HG03378 (cell line): ENCODE results near the gene IPO8.
"Not testable (repeated sequence)": the region's sequence is repeated elsewhere in the genome, so short reads cannot be mapped to it uniquely, and the experiment has no call there.

Experiments
- ATAC-seq: cut with Tn5 transposase; IDR thresholded peaks from one replicate; pipeline ENCODE4 v1.9.1; 2021; ENCODE audit warnings: mild to moderate bottlenecking, moderate library complexity; ENCODE audit not compliant: unreplicated experiment

IPO8 gene

GRCh38 chr12:30610718-30611117 lies 85.0 kb downstream of the IPO8 start:
- no peak for ATAC-seq

GRCh38 chr12:30609819-30610218 lies 85.8 kb downstream of the IPO8 start:
- ATAC-seq, result not testable (repeated sequence)

GRCh38 chr12:30604302-30604701 lies 91.4 kb downstream of the IPO8 start:
- ATAC-seq, result not testable (repeated sequence)

GRCh38 chr12:30603129-30603528 lies 92.5 kb downstream of the IPO8 start:
- no peak for ATAC-seq

GRCh38 chr12:30602678-30603077 lies 93.0 kb downstream of the IPO8 start:
- ATAC-seq, result no peak

- ATAC-seq, result no peak
These were observed 96.1 kb downstream of the IPO8 start for GRCh38 chr12:30599608-30600007.

GRCh38 chr12:30598889-30599288 lies 96.8 kb downstream of the IPO8 start:
- ATAC-seq, result no peak

- no peak for ATAC-seq
These were observed 99.9 kb downstream of the IPO8 start for GRCh38 chr12:30595742-30596141.

GRCh38 chr12:30594509-30594908 lies 101.2 kb downstream of the IPO8 start:
- no peak for ATAC-seq

- ATAC-seq, result not testable (repeated sequence)
These were observed 107.1 kb downstream of the IPO8 start for GRCh38 chr12:30588572-30588971.

GRCh38 chr12:30587782-30588181 lies 107.9 kb downstream of the IPO8 start:
- ATAC-seq, result no peak

- ATAC-seq, result no peak
These were observed 109.8 kb downstream of the IPO8 start for GRCh38 chr12:30585877-30586276.

- no peak for ATAC-seq
These were observed 112.7 kb downstream of the IPO8 start for GRCh38 chr12:30582943-30583342.

GRCh38 chr12:30580344-30580743 lies 115.3 kb downstream of the IPO8 start:
- no peak for ATAC-seq
